ENCODE data around the gene LINC00305.

The LINC00305 gene

DNA sequence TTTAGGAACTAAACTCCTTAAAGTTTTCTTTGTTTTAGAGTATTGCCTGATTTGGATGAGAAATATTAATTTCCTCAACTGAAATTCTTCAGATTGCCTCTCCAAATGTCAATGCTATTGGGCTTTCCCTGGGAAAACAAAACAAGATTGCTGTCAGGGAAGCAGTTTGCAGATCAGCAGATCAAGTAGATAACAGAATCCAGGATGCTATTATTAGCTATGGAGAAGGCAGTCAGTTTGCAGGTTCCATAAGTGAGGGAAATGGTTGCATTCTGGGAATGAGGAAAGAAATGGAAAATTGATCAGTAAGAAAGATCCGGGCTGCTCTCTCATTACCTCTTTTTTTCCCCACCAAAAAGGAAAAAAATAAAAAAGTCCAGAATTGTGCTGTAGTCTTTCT is 11.0 kb downstream of the LINC00305 start:
- no peak for ATAC-seq
- TF ChIP-seq ARNTL (CRISPR knock-in tag; IDR thresholded peaks at IDR 0.05; ENCODE audit: borderline replicate concordance, low read depth) (no peak), ESRRG (CRISPR knock-in tag; IDR thresholded peaks at IDR 0.05) (no peak), ZFP30 (CRISPR knock-in tag; IDR thresholded peaks at IDR 0.05) (no peak), BACH2 (CRISPR knock-in tag; IDR thresholded peaks at IDR 0.05; ENCODE audit: borderline replicate concordance) (no peak)

DNA sequence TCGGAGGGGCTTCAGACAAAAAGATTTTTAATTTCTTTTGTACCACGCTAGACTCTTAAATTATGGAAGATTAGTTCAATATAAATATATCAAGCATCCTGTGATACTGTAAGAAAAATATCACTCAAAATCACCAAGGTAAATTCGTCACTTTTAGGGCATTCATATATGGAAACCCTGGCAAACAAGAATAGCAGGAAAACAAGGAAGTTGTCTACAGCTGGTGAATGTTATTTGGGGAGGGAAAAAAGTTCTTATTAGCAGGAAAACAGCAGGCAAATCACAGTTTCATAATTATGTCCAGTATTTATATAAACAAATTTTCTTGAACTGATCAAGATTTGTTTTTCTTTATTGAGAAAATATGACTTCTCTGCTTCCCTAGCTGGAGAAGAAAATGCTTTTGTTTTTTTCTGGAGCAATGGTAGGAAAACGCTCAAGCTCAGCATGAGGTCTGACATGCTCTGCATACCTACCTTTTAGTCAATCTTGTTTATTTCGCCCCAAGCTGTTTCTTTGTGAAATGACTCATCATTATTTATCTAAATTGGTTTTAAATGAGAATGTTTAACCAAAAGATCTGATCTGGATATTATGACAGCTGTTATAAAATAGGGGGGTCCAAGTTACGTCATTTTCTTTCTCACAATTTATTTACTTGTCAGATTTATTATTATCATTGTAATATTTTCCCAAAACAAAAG is 14.7 kb downstream of the LINC00305 start:
- TF ChIP-seq, protein P1, sequence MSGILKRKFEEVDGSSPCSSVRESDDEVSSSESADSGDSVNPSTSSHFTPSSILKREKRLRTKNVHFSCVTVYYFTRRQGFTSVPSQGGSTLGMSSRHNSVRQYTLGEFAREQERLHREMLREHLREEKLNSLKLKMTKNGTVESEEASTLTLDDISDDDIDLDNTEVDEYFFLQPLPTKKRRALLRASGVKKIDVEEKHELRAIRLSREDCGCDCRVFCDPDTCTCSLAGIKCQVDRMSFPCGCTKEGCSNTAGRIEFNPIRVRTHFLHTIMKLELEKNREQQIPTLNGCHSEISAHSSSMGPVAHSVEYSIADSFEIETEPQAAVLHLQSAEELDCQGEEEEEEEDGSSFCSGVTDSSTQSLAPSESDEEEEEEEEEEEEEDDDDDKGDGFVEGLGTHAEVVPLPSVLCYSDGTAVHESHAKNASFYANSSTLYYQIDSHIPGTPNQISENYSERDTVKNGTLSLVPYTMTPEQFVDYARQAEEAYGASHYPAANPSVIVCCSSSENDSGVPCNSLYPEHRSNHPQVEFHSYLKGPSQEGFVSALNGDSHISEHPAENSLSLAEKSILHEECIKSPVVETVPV (CRISPR knock-in tag; IDR thresholded peaks at IDR 0.05), result no peak
- TF ChIP-seq SNAI2 (CRISPR knock-in tag; IDR thresholded peaks at IDR 0.05) (no peak), ISL1 (CRISPR knock-in tag; IDR thresholded peaks at IDR 0.05) (no peak)
- no peak for ATAC-seq

DNA sequence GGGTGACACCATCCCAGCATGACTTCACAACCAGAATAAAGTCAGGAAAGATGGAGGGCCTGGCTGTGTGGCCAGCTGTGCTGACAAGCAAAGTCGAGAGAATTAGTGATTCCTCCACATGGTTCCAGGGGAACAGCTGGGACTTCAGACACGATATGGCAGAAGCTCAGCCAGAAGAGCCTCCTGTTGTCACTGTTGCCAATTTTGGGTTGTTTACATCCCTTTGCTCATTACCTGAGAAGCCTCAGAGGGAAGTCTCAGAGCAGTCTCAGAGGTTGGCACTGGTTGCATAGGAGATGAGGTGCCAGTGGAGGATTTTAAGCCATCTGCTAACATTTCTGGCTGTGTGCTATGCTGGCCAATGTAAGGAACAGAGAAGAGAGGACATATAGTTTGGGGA is 16.0 kb downstream of the LINC00305 start:
- no peak for TF ChIP-seq ZNF70 (CRISPR knock-in tag; IDR thresholded peaks at IDR 0.05)
- TF ChIP-seq GLIS3 (CRISPR knock-in tag; IDR thresholded peaks at IDR 0.05), result no peak
- TF ChIP-seq ZNF565 (CRISPR knock-in tag; conservative IDR thresholded peaks at IDR 0.05; ENCODE audit: low read depth), result no peak
- no peak for TF ChIP-seq OSR1 (CRISPR knock-in tag; IDR thresholded peaks at IDR 0.05)
- TF ChIP-seq ZNF8 (CRISPR knock-in tag; IDR thresholded peaks at IDR 0.05), result no peak
- TF ChIP-seq RARB (CRISPR knock-in tag; IDR thresholded peaks at IDR 0.05), result no peak
- no peak for TF ChIP-seq CSDC2 (CRISPR knock-in tag; IDR thresholded peaks at IDR 0.05)
- no peak for TF ChIP-seq SNAI2 (CRISPR knock-in tag; IDR thresholded peaks at IDR 0.05)
- no peak for TF ChIP-seq PPARA (CRISPR knock-in tag; IDR thresholded peaks at IDR 0.05; ENCODE audit: borderline replicate concordance)
- no peak for TF ChIP-seq BACH2 (CRISPR knock-in tag; IDR thresholded peaks at IDR 0.05; ENCODE audit: borderline replicate concordance)
- no peak for TF ChIP-seq TOX (CRISPR knock-in tag; IDR thresholded peaks at IDR 0.05; ENCODE audit: borderline replicate concordance)
- TF ChIP-seq ZFP30 (CRISPR knock-in tag; IDR thresholded peaks at IDR 0.05), result no peak
- ATAC-seq, result no peak

DNA sequence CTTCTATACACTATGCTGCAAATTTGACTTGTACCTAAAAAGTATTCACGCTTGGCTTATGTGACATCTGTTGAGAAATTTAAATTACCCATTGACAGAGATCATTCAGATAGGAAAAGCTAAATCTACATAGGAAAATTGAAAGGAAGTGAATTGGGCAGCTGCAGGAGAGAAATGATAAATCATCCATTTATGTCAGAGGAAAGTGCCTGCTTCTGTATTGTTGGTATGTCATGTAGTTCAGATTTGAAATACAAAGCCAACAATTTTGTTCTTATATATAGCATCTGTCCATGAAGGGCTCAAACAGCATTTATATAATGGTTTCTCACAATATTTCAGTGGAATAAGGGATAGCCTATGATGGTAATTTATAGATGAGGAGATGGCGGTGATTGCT is 17.6 kb downstream of the LINC00305 start:
- ATAC-seq, result no peak
- TF ChIP-seq, protein P1 (CRISPR knock-in tag; IDR thresholded peaks at IDR 0.05), result no peak
- TF ChIP-seq BACH2 (CRISPR knock-in tag; IDR thresholded peaks at IDR 0.05; ENCODE audit: borderline replicate concordance) (no peak), ZFP30 (CRISPR knock-in tag; IDR thresholded peaks at IDR 0.05) (no peak), TOX (CRISPR knock-in tag; IDR thresholded peaks at IDR 0.05; ENCODE audit: borderline replicate concordance) (no peak), PPARA (CRISPR knock-in tag; IDR thresholded peaks at IDR 0.05; ENCODE audit: borderline replicate concordance) (no peak), TCF4 (CRISPR knock-in tag; IDR thresholded peaks at IDR 0.05; ENCODE audit: borderline replicate concordance) (no peak), ESRRG (CRISPR knock-in tag; IDR thresholded peaks at IDR 0.05) (no peak), ZNF70 (CRISPR knock-in tag; IDR thresholded peaks at IDR 0.05) (no peak), ZNF565 (CRISPR knock-in tag; conservative IDR thresholded peaks at IDR 0.05; ENCODE audit: low read depth) (no peak), ZFP3 (CRISPR knock-in tag; IDR thresholded peaks at IDR 0.05) (no peak), ISL1 (CRISPR knock-in tag; IDR thresholded peaks at IDR 0.05) (no peak), GLIS3 (CRISPR knock-in tag; IDR thresholded peaks at IDR 0.05) (no peak)
- TF ChIP-seq, protein P2, sequence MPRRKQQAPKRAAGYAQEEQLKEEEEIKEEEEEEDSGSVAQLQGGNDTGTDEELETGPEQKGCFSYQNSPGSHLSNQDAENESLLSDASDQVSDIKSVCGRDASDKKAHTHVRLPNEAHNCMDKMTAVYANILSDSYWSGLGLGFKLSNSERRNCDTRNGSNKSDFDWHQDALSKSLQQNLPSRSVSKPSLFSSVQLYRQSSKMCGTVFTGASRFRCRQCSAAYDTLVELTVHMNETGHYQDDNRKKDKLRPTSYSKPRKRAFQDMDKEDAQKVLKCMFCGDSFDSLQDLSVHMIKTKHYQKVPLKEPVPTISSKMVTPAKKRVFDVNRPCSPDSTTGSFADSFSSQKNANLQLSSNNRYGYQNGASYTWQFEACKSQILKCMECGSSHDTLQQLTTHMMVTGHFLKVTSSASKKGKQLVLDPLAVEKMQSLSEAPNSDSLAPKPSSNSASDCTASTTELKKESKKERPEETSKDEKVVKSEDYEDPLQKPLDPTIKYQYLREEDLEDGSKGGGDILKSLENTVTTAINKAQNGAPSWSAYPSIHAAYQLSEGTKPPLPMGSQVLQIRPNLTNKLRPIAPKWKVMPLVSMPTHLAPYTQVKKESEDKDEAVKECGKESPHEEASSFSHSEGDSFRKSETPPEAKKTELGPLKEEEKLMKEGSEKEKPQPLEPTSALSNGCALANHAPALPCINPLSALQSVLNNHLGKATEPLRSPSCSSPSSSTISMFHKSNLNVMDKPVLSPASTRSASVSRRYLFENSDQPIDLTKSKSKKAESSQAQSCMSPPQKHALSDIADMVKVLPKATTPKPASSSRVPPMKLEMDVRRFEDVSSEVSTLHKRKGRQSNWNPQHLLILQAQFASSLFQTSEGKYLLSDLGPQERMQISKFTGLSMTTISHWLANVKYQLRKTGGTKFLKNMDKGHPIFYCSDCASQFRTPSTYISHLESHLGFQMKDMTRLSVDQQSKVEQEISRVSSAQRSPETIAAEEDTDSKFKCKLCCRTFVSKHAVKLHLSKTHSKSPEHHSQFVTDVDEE (CRISPR knock-in tag; IDR thresholded peaks at IDR 0.05), result no peak
- TF ChIP-seq, protein P3, sequence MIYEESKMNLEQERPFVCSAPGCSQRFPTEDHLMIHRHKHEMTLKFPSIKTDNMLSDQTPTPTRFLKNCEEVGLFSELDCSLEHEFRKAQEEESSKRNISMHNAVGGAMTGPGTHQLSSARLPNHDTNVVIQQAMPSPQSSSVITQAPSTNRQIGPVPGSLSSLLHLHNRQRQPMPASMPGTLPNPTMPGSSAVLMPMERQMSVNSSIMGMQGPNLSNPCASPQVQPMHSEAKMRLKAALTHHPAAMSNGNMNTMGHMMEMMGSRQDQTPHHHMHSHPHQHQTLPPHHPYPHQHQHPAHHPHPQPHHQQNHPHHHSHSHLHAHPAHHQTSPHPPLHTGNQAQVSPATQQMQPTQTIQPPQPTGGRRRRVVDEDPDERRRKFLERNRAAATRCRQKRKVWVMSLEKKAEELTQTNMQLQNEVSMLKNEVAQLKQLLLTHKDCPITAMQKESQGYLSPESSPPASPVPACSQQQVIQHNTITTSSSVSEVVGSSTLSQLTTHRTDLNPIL (CRISPR knock-in tag; IDR thresholded peaks at IDR 0.05; ENCODE audit: low read depth), result no peak
